HEK293 (cell line): Measurements from ENCODE around the gene CDH7.

ENCODE experiments used
- EGR2 ChIP-seq: fragments of 450-650 bp; formaldehyde crosslinking; IDR thresholded peaks from 2 replicates; pipeline ENCODE4 v1.5.1; 2016; ENCODE audit warnings: low read depth, missing biosample characterization, missing genetic modification characterization
- GFI1B ChIP-seq: fragments of 450-650 bp; formaldehyde crosslinking; IDR thresholded peaks from 2 replicates; pipeline ENCODE4 v1.5.1; 2016; ENCODE audit warnings: missing biosample characterization, missing genetic modification characterization
- GLI2 ChIP-seq: fragments of 450-650 bp; formaldehyde crosslinking; IDR thresholded peaks from 2 replicates; pipeline ENCODE4; 2017; ENCODE audit warnings: missing biosample characterization, missing genetic modification characterization, low read depth, borderline replicate concordance
- HOXA7 ChIP-seq: sonication (generic); formaldehyde crosslinking; IDR thresholded peaks from 2 replicates; pipeline ENCODE4 v1.8.1; 2022; ENCODE audit warnings: missing genetic modification reagents, borderline replicate concordance
- KLF16 ChIP-seq: fragments of 450-650 bp; formaldehyde crosslinking; IDR thresholded peaks from 2 replicates; pipeline ENCODE4 v1.5.1; 2017; ENCODE audit warnings: missing biosample characterization, missing genetic modification characterization
- MZF1 ChIP-seq: fragments of 450-650 bp; formaldehyde crosslinking; IDR thresholded peaks from 2 replicates; pipeline ENCODE4 v1.5.1; 2017; ENCODE audit warnings: missing biosample characterization, missing genetic modification characterization, borderline replicate concordance
- SP2 ChIP-seq: fragments of 450-650 bp; formaldehyde crosslinking; IDR thresholded peaks from 2 replicates; pipeline ENCODE4 v1.5.1; 2016; ENCODE audit warnings: missing biosample characterization, missing genetic modification characterization
- SP7 ChIP-seq: fragments of 450-650 bp; formaldehyde crosslinking; IDR thresholded peaks from 2 replicates; pipeline ENCODE4 v1.5.1; 2016; ENCODE audit warnings: missing biosample characterization, missing genetic modification characterization
- WT1 ChIP-seq: fragments of 450-650 bp; formaldehyde crosslinking; IDR thresholded peaks from 2 replicates; pipeline ENCODE4 v1.5.1; 2016; ENCODE audit warnings: missing biosample characterization, missing genetic modification characterization
- ZBTB17 ChIP-seq: fragments of 450-650 bp; formaldehyde crosslinking; IDR thresholded peaks from 2 replicates; pipeline ENCODE4 v1.5.1; 2016; ENCODE audit warnings: missing biosample characterization, missing genetic modification characterization
- ZBTB21 ChIP-seq: fragments of 450-650 bp; formaldehyde crosslinking; IDR thresholded peaks from 2 replicates; pipeline ENCODE4 v1.5.1; 2017; ENCODE audit warnings: missing biosample characterization, missing genetic modification characterization
- ZBTB48 ChIP-seq: fragments of 450-650 bp; formaldehyde crosslinking; IDR thresholded peaks from 2 replicates; pipeline ENCODE4 v1.5.1; 2016; ENCODE audit warnings: missing biosample characterization, missing genetic modification characterization
- ZBTB7A ChIP-seq: fragments of 450-650 bp; formaldehyde crosslinking; IDR thresholded peaks from 2 replicates; pipeline ENCODE4 v1.5.1; 2016; ENCODE audit warnings: low read depth, missing biosample characterization, missing genetic modification characterization
- ZFP37 ChIP-seq: fragments of 450-650 bp; formaldehyde crosslinking; IDR thresholded peaks from 2 replicates; pipeline ENCODE4 v1.5.1; 2016; ENCODE audit warnings: missing biosample characterization, missing genetic modification characterization
- ZFP69B ChIP-seq: fragments of 450-650 bp; formaldehyde crosslinking; IDR thresholded peaks from 2 replicates; pipeline ENCODE4 v1.5.1; 2016; ENCODE audit warnings: missing biosample characterization, missing genetic modification characterization
- ZNF19 ChIP-seq: fragments of 450-650 bp; formaldehyde crosslinking; IDR thresholded peaks from 2 replicates; pipeline ENCODE4; 2016; ENCODE audit warnings: missing biosample characterization, missing genetic modification characterization, low read depth
- ZNF2 ChIP-seq: fragments of 450-650 bp; formaldehyde crosslinking; IDR thresholded peaks from 2 replicates; pipeline ENCODE4 v1.5.1; 2016; ENCODE audit warnings: missing biosample characterization, missing genetic modification characterization
- ZNF37A ChIP-seq: fragments of 450-650 bp; IDR thresholded peaks from 2 replicates; pipeline ENCODE4 v1.5.1; 2018; ENCODE audit warnings: missing biosample characterization, missing genetic modification characterization
- ZNF423 ChIP-seq: fragments of 450-650 bp; formaldehyde crosslinking; IDR thresholded peaks from 2 replicates; pipeline ENCODE4 v1.5.1; 2016; ENCODE audit warnings: missing biosample characterization, missing genetic modification characterization
- ZNF426 ChIP-seq: fragments of 450-650 bp; formaldehyde crosslinking; IDR thresholded peaks from 2 replicates; pipeline ENCODE4 v1.5.1; 2017; ENCODE audit warnings: missing biosample characterization, missing genetic modification characterization, mild to moderate bottlenecking, inconsistent platforms, moderate library complexity
- ZNF48 ChIP-seq: fragments of 450-650 bp; formaldehyde crosslinking; IDR thresholded peaks from 2 replicates; pipeline ENCODE4 v1.5.1; 2016; ENCODE audit warnings: missing biosample characterization, missing genetic modification characterization
- ZNF514 ChIP-seq: fragments of 450-650 bp; formaldehyde crosslinking; IDR thresholded peaks from 2 replicates; pipeline ENCODE4 v1.5.1; 2016; ENCODE audit warnings: missing biosample characterization, missing genetic modification characterization
- ZNF580 ChIP-seq: fragments of 450-650 bp; formaldehyde crosslinking; IDR thresholded peaks from 2 replicates; pipeline ENCODE4 v1.5.1; 2016; ENCODE audit warnings: missing biosample characterization, missing genetic modification characterization
- ZNF626 ChIP-seq: fragments of 450-650 bp; sonication (Bioruptor Pico); formaldehyde crosslinking; IDR thresholded peaks from 2 replicates; pipeline ENCODE4 v1.5.1; 2018; ENCODE audit warnings: missing biosample characterization, missing genetic modification characterization, inconsistent platforms
- ZNF670 ChIP-seq: fragments of 450-650 bp; formaldehyde crosslinking; IDR thresholded peaks from 2 replicates; pipeline ENCODE4 v1.5.1; 2016; ENCODE audit warnings: missing biosample characterization, missing genetic modification characterization, low read depth
- ZNF776 ChIP-seq: fragments of 450-650 bp; formaldehyde crosslinking; IDR thresholded peaks from 2 replicates; pipeline ENCODE4 v1.5.0; 2017; ENCODE audit warnings: missing biosample characterization, missing genetic modification characterization, borderline replicate concordance
- ZNF792 ChIP-seq: fragments of 450-650 bp; formaldehyde crosslinking; IDR thresholded peaks from 2 replicates; pipeline ENCODE4 v1.5.1; 2016; ENCODE audit warnings: missing biosample characterization, missing genetic modification characterization
- ZSCAN23 ChIP-seq: fragments of 450-650 bp; formaldehyde crosslinking; IDR thresholded peaks from 2 replicates; pipeline ENCODE4 v1.5.1; 2016; ENCODE audit warnings: missing biosample characterization, missing genetic modification characterization
- ZSCAN4 ChIP-seq: fragments of 450-650 bp; formaldehyde crosslinking; IDR thresholded peaks from 2 replicates; pipeline ENCODE4 v1.5.1; 2017; ENCODE audit warnings: missing biosample characterization, missing genetic modification characterization
- TF ChIP-seq, protein P1 (sequence below): sonication (generic); formaldehyde crosslinking; IDR thresholded peaks from 2 replicates; pipeline ENCODE4 v1.8.1; 2022; ENCODE audit warnings: mild to moderate bottlenecking, moderate library complexity, missing genetic modification reagents
- TF ChIP-seq, protein P2 (sequence below): fragments of 450-650 bp; formaldehyde crosslinking; IDR thresholded peaks from 2 replicates; pipeline ENCODE4 v1.5.1; 2016; ENCODE audit warnings: missing biosample characterization, missing genetic modification characterization, borderline replicate concordance
- TF ChIP-seq, protein P3 (sequence below): fragments of 450-650 bp; formaldehyde crosslinking; IDR thresholded peaks from 2 replicates; pipeline ENCODE4 v1.5.1; 2016; ENCODE audit warnings: missing biosample characterization, missing genetic modification characterization

The CDH7 gene

DNA sequence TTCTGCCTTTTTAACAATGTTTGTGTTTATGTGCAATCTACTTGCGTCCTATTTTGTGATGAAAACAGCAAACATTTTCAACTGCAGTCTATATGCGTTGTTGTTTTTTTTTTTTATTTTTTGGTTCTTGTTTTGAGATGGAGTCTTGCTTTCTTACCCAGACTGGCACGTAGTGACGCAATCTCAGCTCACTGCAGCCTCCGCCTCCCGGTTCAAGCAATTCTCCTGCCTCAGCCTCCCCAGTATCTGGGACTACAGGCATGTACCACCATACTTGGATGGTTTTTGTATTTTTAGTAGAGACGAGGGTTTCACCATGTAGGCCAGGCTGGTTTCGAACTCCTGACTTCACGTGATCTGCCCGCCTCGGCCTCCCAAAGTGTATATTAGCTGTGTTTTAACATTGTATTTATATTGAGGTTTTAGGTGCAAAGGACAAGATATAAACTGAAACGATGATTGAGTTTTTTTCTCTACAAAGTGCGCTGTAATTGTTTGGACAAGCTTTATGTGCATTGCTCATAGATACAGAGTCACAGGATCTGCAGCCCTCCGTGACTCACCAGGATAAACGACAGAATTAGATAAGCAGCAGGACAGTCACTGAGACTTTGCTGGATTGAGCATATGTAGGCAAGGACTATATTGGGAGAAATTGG lies 17.4 kb downstream of the CDH7 start (continued):
- TF ChIP-seq SP2 (no peak), HOXA7 (no peak), ZSCAN4 (tag by site-specific recombination) (no peak), ZBTB21 (tag by site-specific recombination) (no peak), ZBTB48 (tag by site-specific recombination) (no peak), ZNF792 (tag by site-specific recombination) (0 out of 2 replicates have a peak, but pooled peaks have one; percentile 52), ZNF19 (tag by site-specific recombination) (no peak), ZNF580 (tag by site-specific recombination) (peak; percentile 90), GFI1B (tag by site-specific recombination) (no peak), GLI2 (tag by site-specific recombination) (no peak), ZNF37A (no peak), ZSCAN23 (no peak), EGR2 (no peak), MZF1 (no peak), SP7 (tag by site-specific recombination) (peak; percentile 38; the same call in 1 of the 2 replicates), ZNF426 (no peak), ZNF776 (tag by site-specific recombination) (no peak), ZBTB17 (tag by site-specific recombination) (no peak), ZNF626 (tag by site-specific recombination) (no peak), ZNF2 (tag by site-specific recombination) (peak; percentile 32; the same call in 1 of the 2 replicates), WT1 (tag by site-specific recombination) (peak; percentile 24; the same call in 1 of the 2 replicates), ZNF670 (no peak), ZNF48 (tag by site-specific recombination) (no peak), ZNF423 (tag by site-specific recombination) (no peak), KLF16 (no peak), ZBTB7A (tag by site-specific recombination) (no peak), ZFP37 (tag by site-specific recombination) (peak; percentile 73; the same call in 1 of the 2 replicates), ZNF514 (tag by site-specific recombination) (no peak), ZFP69B (tag by site-specific recombination) (no peak)
- TF ChIP-seq, protein P1, sequence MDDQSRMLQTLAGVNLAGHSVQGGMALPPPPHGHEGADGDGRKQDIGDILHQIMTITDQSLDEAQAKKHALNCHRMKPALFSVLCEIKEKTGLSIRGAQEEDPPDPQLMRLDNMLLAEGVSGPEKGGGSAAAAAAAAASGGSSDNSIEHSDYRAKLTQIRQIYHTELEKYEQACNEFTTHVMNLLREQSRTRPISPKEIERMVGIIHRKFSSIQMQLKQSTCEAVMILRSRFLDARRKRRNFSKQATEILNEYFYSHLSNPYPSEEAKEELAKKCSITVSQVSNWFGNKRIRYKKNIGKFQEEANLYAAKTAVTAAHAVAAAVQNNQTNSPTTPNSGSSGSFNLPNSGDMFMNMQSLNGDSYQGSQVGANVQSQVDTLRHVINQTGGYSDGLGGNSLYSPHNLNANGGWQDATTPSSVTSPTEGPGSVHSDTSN (CRISPR knock-in tag), result no peak
- TF ChIP-seq, protein P2, sequence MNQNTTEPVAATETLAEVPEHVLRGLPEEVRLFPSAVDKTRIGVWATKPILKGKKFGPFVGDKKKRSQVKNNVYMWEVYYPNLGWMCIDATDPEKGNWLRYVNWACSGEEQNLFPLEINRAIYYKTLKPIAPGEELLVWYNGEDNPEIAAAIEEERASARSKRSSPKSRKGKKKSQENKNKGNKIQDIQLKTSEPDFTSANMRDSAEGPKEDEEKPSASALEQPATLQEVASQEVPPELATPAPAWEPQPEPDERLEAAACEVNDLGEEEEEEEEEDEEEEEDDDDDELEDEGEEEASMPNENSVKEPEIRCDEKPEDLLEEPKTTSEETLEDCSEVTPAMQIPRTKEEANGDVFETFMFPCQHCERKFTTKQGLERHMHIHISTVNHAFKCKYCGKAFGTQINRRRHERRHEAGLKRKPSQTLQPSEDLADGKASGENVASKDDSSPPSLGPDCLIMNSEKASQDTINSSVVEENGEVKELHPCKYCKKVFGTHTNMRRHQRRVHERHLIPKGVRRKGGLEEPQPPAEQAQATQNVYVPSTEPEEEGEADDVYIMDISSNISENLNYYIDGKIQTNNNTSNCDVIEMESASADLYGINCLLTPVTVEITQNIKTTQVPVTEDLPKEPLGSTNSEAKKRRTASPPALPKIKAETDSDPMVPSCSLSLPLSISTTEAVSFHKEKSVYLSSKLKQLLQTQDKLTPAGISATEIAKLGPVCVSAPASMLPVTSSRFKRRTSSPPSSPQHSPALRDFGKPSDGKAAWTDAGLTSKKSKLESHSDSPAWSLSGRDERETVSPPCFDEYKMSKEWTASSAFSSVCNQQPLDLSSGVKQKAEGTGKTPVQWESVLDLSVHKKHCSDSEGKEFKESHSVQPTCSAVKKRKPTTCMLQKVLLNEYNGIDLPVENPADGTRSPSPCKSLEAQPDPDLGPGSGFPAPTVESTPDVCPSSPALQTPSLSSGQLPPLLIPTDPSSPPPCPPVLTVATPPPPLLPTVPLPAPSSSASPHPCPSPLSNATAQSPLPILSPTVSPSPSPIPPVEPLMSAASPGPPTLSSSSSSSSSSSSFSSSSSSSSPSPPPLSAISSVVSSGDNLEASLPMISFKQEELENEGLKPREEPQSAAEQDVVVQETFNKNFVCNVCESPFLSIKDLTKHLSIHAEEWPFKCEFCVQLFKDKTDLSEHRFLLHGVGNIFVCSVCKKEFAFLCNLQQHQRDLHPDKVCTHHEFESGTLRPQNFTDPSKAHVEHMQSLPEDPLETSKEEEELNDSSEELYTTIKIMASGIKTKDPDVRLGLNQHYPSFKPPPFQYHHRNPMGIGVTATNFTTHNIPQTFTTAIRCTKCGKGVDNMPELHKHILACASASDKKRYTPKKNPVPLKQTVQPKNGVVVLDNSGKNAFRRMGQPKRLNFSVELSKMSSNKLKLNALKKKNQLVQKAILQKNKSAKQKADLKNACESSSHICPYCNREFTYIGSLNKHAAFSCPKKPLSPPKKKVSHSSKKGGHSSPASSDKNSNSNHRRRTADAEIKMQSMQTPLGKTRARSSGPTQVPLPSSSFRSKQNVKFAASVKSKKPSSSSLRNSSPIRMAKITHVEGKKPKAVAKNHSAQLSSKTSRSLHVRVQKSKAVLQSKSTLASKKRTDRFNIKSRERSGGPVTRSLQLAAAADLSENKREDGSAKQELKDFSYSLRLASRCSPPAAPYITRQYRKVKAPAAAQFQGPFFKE (tag by site-specific recombination), result no peak
- TF ChIP-seq, protein P3, sequence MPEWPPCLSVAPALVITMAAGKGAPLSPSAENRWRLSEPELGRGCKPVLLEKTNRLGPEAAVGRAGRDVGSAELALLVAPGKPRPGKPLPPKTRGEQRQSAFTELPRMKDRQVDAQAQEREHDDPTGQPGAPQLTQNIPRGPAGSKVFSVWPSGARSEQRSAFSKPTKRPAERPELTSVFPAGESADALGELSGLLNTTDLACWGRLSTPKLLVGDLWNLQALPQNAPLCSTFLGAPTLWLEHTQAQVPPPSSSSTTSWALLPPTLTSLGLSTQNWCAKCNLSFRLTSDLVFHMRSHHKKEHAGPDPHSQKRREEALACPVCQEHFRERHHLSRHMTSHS (tag by site-specific recombination), result no peak
